HEK293T (cell line): Measurements from ENCODE around the gene SNAPC4.

Experiments
- CTCF ChIA-PET: fragments of 350-600 bp; formaldehyde crosslinking; extraction: SDS; loops from one replicate; lab custom pipeline; 2021; ENCODE audit warnings: antibody characterized with exemption, inconsistent platforms; lab: Yijun Ruan, JAX
- POLR2A ChIA-PET: fragments of 350-600 bp; formaldehyde crosslinking; extraction: SDS; loops from one replicate; lab custom pipeline; 2020; ENCODE audit warnings: antibody characterized with exemption, inconsistent platforms; lab: Yijun Ruan, JAX
- DNase-seq: peaks from one replicate; pipeline ENCODE4 v3.0.0; 2012; ENCODE audit warnings: mixed read lengths; ENCODE audit errors: extremely low spot score
- ARNT ChIP-seq: fragments of 450-650 bp; IDR thresholded peaks from 2 replicates; pipeline ENCODE4 v1.6.1; 2017; ENCODE audit warnings: mild to moderate bottlenecking
- BHLHE40 ChIP-seq: fragments of 450-650 bp; IDR thresholded peaks from 2 replicates; pipeline ENCODE4 v1.6.1; 2016; ENCODE audit warnings: mild to moderate bottlenecking, moderate library complexity, borderline replicate concordance
- ELF4 ChIP-seq: fragments of 450-650 bp; IDR thresholded peaks from 2 replicates; pipeline ENCODE4 v1.6.1; 2017; ENCODE audit warnings: antibody characterized with exemption
- FOXK2 ChIP-seq: fragments of 450-650 bp; IDR thresholded peaks from 2 replicates; pipeline ENCODE4 v1.6.1; 2016; ENCODE audit warnings: mild to moderate bottlenecking
- FOXM1 ChIP-seq: fragments of 450-650 bp; IDR thresholded peaks from 2 replicates; pipeline ENCODE4 v1.6.1; 2017; ENCODE audit warnings: mild to moderate bottlenecking, borderline replicate concordance
- HDGF ChIP-seq: fragments of 450-650 bp; IDR thresholded peaks from 2 replicates; pipeline ENCODE4 v1.6.1; 2017; ENCODE audit warnings: antibody characterized with exemption, borderline replicate concordance
- L3MBTL2 ChIP-seq: fragments of 450-650 bp; conservative IDR thresholded peaks from 2 replicates; pipeline ENCODE4 v1.6.1; 2016; ENCODE audit warnings: mild to moderate bottlenecking
- LEF1 ChIP-seq: fragments of 450-650 bp; IDR thresholded peaks from 2 replicates; pipeline ENCODE4 v1.6.1; 2017; ENCODE audit warnings: mild to moderate bottlenecking, borderline replicate concordance
- NFRKB ChIP-seq: fragments of 450-650 bp; IDR thresholded peaks from 2 replicates; pipeline ENCODE4 v1.6.1; 2016; ENCODE audit warnings: mild to moderate bottlenecking, moderate library complexity
- PKNOX1 ChIP-seq: fragments of 450-650 bp; IDR thresholded peaks from 2 replicates; pipeline ENCODE4 v1.6.1; 2016
- SP1 ChIP-seq: fragments of 450-650 bp; IDR thresholded peaks from 2 replicates; pipeline ENCODE4 v1.6.1; 2017
- SUZ12 ChIP-seq: fragments of 450-650 bp; IDR thresholded peaks from 2 replicates; pipeline ENCODE4 v1.6.1; 2016; ENCODE audit warnings: mild to moderate bottlenecking
- TARDBP ChIP-seq: fragments of 450-650 bp; IDR thresholded peaks from 2 replicates; pipeline ENCODE4 v1.6.1; 2016
- ZNF384 ChIP-seq: fragments of 450-650 bp; IDR thresholded peaks from 2 replicates; pipeline ENCODE4 v1.6.1; 2016

Gene SNAPC4

GRCh38 chr9:136351252-136351800, 48.6 kb downstream of the SNAPC4 start:
- ChIA-PET POLR2A (no interaction called here), CTCF (no interaction called here)
- TF ChIP-seq ZNF384 (no peak), LEF1 (no peak), ARNT (no peak), SUZ12 (no peak), PKNOX1 (no peak), FOXM1 (no peak), SP1 (no peak), BHLHE40 (no peak), HDGF (no peak), ELF4 (no peak), FOXK2 (no peak), L3MBTL2 (no peak), TARDBP (no peak), NFRKB (no peak)
- no peak for DNase-seq
